ENCODE data around the gene TIMM13. TPM values are rescaled to one million over a fixed set of nuclear protein-coding genes. Genes with fewer than 3 reads are reported as not detected.
"Not testable (repeated sequence)": the region's sequence is repeated elsewhere in the genome, so short reads cannot be mapped to it uniquely, and the experiment has no call there.

TIMM13 gene
- total RNA-seq, 1 donor from 2014 or later = 185 TPM

DNA sequence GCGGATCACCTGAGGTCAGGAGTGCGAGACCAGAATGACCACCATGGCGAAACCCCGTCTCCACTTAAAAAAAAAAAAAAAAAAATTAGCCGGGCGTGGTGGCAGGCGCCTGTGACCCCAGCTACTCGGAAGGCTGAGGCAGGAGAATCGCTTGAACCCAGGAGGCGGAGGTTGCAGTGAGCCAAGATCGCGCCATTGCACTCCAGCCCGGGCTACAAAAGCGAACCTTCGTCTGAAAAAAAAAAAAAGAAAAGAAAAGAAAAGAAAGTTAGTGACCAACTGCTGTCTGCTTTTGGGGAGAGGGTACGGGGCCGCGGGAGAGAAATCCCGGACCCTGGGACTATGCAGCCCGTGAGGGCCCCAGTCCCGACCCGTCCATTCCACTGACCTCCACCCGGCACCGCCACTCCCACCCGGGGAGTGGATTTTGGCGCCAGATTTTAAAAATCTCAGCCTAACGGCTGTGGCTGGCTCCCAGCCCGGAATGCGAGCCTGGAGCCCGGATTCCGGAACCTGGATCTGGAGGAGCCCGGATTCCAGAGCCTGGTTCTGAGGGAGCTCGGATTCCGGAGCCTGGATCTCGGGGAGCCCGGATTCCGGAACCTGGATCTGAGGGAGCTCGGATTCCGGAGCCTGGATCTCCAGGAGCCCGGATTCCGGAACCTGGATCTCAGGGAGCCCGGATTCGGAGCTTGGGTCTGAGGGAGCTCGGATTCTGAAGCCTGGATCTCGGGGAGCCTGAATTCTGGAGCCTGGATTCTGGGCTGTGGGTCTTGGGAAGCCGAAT is 35.4 kb upstream of the TIMM13 start:
- Mint-ChIP-seq H3K36me3 (ENCODE audit: low read depth) (peaks cover 3% of the 10 kb centered on the region), H3K9me3 (no peaks in the 10 kb centered on the region), H3K27me3 (ENCODE audit: insufficient read depth) (peaks cover 3% of the 10 kb centered on the region), H3K4me3 (peak overlapping the region; percentile 94), H3K4me1 (ENCODE audit: low read depth) (peaks cover 16% of the 10 kb centered on the region), H3K27ac (no peak overlapping the region)
- DNase-seq (ENCODE audit: low spot score) = no peak
- intact Hi-C loops (cut with micrococcal nuclease) = no loop called here

DNA sequence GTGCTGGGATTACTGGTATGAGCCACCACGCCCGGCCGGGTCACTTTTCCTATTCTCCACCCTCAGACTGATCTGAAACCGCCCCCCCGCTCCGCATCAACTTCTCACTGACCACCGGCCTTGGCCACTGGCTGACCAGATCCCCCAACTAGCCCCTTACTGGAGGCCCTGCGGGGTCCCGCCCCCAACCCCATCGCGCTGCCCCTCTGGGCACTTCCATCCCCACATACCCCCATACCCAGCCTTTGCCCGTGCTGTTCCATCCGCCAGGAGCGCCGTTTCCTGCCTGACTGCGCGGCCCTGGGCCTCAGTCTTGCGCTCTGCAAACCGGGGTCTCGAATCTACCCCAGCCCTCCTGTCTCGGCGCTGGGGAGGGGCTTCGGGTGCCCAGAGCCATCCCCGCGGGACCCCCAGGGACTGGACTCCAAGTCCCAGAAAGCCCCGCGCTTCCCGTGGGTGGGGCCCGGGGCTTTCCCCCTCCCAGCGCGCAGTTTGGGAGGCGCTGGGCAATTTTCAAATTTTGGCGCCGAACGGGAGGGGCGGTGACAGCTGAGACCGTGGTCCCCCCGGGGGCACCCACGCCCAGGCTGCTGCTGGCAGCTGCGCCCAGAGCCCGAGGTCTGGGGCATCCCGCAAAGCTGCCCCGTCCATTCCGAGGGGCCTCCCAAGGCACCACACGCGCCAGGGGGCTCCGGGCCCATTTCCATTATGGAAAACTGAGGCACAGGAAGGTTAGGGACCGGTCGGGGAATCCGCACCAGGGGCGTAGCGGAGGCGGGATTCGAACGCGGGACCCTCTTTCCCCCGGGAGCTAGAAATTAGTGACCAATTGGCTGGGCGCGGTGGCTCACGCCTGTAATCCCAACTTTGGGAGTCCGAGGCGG is 34.6 kb upstream of the TIMM13 start:
- Mint-ChIP-seq H3K27ac (peak overlapping the region; percentile 91), H3K36me3 (ENCODE audit: low read depth) (peaks cover 6% of the 10 kb centered on the region), H3K27me3 (ENCODE audit: insufficient read depth) (peaks cover 3% of the 10 kb centered on the region), H3K9me3 (no peaks in the 10 kb centered on the region), H3K4me1 (ENCODE audit: low read depth) (peaks cover 23% of the 10 kb centered on the region), H3K4me3 (peak overlapping the region; percentile 94)
- DNase-seq (ENCODE audit: low spot score) = peak; percentile 73
- intact Hi-C loops (cut with micrococcal nuclease) = loop anchor here (1.0 kb wide), 1 partner anchor 35 kb away; the partner anchor contains the start of gene TIMM13

DNA sequence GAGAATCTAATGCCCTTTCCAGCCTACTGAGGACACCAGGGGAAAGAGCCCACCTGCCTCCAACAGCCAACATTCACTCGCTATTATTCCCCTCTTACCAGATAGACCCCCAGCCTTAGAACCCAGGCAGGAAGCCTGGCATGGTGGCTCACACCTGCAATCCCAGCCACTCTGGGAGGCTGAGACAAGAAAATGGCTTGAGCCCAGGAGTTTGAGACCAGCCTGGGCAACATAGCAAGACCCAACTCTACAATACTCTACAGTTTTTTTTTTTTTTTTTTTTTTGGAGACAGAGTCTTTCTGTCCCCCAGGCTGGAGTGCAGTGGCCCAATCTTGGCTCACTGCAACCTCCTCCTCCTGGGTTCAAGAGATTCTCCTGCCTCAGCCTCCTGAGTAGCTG is 32.9 kb upstream of the TIMM13 start:
- Mint-ChIP-seq H3K27ac (no peak overlapping the region), H3K4me1 (ENCODE audit: low read depth) (peaks cover 26% of the 10 kb centered on the region), H3K4me3 (peak overlapping the region; percentile 56), H3K27me3 (ENCODE audit: insufficient read depth) (peaks cover 3% of the 10 kb centered on the region), H3K36me3 (ENCODE audit: low read depth) (peaks cover 7% of the 10 kb centered on the region), H3K9me3 (no peaks in the 10 kb centered on the region)
- DNase-seq (ENCODE audit: low spot score) = no peak
- intact Hi-C loops (cut with micrococcal nuclease) = no loop called here

DNA sequence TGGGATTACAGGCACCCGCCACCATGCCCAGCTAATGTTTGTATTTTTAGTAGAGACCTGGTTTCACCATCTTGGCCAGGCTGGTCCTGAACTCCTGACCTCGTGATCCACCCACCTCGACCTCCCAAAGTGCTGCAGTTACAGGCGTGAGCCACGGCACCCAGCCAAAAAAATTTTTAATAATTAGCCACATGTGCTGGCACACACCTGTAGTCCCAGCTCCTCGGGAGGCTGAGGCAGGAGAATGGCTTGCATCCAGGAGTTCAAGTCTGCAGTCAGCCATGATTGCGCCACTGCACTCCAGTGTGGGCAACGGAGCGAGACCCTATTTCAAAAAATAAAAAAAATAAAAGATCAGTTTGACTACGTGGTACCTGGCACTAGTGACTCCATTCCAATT is 31.4 kb upstream of the TIMM13 start:
- H3K4me1 Mint-ChIP-seq (ENCODE audit: low read depth) = peaks cover 35% of the 10 kb centered on the region
- DNase-seq (ENCODE audit: low spot score); H3K27me3 Mint-ChIP-seq (ENCODE audit: insufficient read depth); H3K36me3 Mint-ChIP-seq (ENCODE audit: low read depth); H3K9me3 Mint-ChIP-seq; intact Hi-C loops (cut with micrococcal nuclease); H3K27ac Mint-ChIP-seq; H3K4me3 Mint-ChIP-seq: not testable (repeated sequence)

DNA sequence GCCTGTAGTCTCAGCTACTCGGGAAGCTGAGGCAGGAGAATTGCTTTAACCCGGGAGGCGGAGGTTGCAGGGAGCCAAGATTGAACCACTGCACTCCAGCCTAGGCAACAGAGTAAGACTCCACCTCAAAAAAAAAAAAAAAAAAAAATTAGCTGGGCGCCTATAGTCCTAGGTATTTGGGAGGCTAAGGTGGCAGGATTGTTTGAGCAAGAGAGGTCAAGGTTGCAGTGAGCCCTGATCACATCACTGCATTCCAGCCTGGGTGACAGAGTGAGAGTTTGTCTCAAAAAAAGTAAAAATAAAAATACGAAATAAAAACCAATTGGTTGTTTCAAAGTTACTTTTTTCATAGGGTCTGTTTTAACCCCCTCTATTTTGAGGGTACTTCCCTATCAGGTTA is 30.7 kb upstream of the TIMM13 start:
- intact Hi-C loops (cut with micrococcal nuclease) = no loop called here
- peaks cover 7% of the 10 kb centered on the region for H3K36me3 Mint-ChIP-seq (ENCODE audit: low read depth)
- no peak overlapping the region for H3K4me3 Mint-ChIP-seq
- H3K27ac Mint-ChIP-seq = no peak overlapping the region
- no peaks in the 10 kb centered on the region for H3K27me3 Mint-ChIP-seq (ENCODE audit: insufficient read depth)
- DNase-seq (ENCODE audit: low spot score) = no peak
- H3K4me1 Mint-ChIP-seq (ENCODE audit: low read depth) = peaks cover 35% of the 10 kb centered on the region
- no peaks in the 10 kb centered on the region for H3K9me3 Mint-ChIP-seq

DNA sequence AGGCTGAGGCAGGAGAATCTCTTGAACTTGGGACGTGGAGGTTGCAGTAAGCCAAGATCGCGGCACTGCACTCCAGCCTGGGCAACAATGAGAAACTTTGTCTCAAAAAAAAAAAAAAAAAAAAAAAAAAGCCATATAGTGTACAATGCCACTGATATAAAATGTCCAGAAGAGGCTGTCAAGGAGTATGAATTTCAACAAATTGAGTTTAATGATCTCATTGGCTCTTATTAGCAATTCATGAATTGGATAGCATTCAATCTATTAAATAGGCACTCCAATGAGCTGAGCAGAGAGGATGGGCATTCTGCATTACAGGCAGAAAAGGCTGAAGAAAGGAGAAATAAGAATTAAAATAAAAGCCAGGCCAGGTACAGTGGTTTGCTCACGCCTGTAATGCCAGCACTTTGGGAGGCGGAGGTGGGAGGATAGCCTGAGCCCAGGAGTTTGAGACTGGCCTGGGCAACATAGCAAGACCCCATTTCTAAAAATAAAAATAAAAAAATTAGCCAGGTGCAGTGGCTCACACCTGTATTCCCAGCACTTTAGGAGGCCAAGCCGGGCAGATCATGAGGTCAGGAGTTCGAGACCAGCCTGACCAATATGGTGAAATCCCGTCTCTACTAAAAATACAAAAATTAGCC is 30.1 kb upstream of the TIMM13 start:
- H3K27me3 Mint-ChIP-seq (ENCODE audit: insufficient read depth) = no peaks in the 10 kb centered on the region
- H3K4me3 Mint-ChIP-seq = peak overlapping the region; percentile 87
- H3K9me3 Mint-ChIP-seq = no peaks in the 10 kb centered on the region
- peak overlapping the region; percentile 89 for H3K27ac Mint-ChIP-seq
- H3K4me1 Mint-ChIP-seq (ENCODE audit: low read depth) = peaks cover 35% of the 10 kb centered on the region
- intact Hi-C loops (cut with micrococcal nuclease) = loop anchor here (2.0 kb wide), 1 partner anchor 17 kb away; no protein-coding TSS in a partner anchor
- no peak for DNase-seq (ENCODE audit: low spot score)
- peaks cover 7% of the 10 kb centered on the region for H3K36me3 Mint-ChIP-seq (ENCODE audit: low read depth)

DNA sequence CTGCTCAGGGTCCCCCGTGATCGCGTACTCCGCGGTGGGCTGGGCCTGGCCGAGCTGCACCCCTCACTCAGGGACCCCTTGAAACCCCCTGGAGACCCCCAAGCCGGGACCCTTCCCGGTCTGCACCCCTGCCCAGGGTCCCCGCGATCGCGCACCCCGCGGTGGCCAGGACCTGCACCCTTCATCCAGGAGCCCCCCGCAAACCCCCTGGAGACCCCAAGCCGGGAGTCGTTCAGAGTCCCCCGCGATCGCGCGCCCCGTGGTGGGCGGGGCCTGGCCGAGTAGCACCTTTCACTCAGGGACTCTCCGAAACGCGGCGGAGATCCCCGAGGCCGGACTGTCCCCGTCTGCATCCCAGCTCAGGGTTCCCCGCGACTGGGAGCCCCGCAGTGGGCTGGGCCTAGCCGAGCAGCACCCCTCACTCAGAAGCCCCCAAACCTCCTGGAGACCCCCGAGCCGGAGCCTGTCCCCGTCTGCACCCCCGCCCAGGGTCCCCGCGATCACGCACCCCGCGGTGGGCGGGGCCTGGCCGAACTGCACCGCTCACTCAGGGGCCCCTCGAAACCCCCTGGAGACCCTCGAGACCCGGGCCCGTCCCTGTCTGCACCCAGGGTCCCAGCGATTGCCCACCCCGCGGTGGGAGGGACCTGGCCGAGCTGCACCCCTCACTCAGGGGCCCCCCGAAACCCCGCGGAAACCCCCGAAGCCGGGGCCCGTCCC is 28.6 kb upstream of the TIMM13 start:
- Mint-ChIP-seq H3K4me3 (peak overlapping the region; percentile 87), H3K27ac (peak overlapping the region; percentile 84), H3K9me3 (no peaks in the 10 kb centered on the region), H3K36me3 (ENCODE audit: low read depth) (peaks cover 8% of the 10 kb centered on the region), H3K4me1 (ENCODE audit: low read depth) (peaks cover 25% of the 10 kb centered on the region), H3K27me3 (ENCODE audit: insufficient read depth) (no peaks in the 10 kb centered on the region)
- intact Hi-C loops (cut with micrococcal nuclease) = loop anchor here (1.0 to 2.0 kb wide), 2 partner anchors 19 to 29 kb away; partner anchors contain the start of gene TIMM13
- peak; percentile 37 for DNase-seq (ENCODE audit: low spot score)

DNA sequence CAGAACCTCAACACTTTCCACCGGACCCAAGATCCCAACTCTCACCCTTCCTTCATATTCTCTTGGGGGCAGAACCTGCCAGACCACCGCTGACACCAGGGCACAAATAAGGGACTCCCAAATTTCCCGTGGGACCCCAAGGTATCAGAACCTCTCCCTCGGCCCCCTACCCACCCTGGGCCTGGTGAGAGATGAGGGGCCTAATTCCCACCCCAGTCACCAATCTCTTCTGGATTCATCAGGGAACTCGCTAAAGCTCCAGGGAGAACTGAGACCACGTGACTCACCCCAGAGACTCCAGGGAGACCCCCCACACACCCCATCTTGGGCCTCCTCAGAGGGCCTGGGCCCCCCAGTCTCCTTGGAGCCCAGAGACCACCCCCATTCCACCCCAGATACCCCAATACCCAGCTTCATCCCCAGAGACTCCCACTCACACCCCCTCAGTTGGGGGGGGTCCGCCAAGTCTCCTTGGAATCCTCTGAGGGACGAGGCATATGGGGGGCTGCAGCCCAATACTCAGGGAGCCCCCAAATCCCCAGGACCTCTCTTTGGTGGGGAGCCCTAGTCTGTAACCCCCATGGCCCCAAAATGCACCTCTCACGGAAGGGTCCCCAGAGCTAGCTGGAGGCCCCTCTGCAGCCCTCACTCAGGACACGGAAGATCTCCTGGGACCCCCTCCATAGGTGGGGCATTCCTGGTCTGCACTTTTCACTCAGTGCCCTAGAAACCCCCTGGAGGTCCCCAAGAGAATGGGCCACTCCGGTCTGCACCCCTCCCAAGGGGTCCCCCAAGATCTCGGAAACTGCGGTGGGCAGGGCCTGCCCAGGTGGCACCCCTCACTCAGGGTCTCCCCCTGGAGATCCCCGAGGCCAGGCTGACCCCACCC is 27.8 kb upstream of the TIMM13 start:
- Mint-ChIP-seq H3K27me3 (ENCODE audit: insufficient read depth) (no peaks in the 10 kb centered on the region), H3K4me1 (ENCODE audit: low read depth) (peaks cover 22% of the 10 kb centered on the region), H3K36me3 (ENCODE audit: low read depth) (peaks cover 8% of the 10 kb centered on the region), H3K27ac (peak overlapping the region; percentile 57), H3K4me3 (peak overlapping the region; percentile 87), H3K9me3 (no peaks in the 10 kb centered on the region)
- DNase-seq (ENCODE audit: low spot score) = no peak
- intact Hi-C loops (cut with micrococcal nuclease) = no loop called here

DNA sequence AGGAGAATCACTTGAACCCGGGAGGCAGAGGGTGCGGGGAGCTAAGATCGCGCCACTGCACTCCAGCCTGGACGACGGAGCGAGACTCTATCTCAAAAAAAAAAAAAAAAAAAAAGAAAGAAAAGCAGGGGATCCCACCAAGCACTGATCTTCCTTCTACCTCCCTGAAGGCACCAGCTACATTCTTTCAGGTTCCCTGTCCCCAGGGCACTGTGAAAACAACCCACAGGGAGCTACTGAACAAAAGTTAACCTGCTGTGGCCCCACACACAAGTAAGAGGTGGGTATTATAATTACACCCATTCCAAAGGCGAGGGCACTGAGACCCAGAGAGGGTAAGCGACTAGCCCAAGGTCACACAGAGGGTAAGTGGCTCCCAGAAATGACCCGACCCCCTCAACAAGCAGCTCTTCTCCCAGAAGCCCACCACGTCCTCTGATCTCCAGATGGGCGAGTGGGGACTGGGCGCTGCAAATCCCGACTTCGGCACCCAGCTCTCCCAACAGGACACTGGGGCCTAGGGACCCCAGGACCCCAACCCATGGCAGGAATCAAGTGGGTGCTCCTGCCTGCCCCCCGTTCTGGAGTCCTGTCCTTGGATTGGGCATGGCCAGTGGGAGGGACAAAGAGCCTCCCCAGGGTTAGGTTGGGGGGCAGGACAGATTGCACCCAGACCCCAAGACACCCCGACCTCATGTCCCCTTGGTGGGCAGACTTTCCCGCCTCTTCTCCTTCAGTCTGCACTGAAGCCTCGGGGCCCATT is 27.0 kb upstream of the TIMM13 start:
- Mint-ChIP-seq H3K4me1 (ENCODE audit: low read depth) (peaks cover 18% of the 10 kb centered on the region), H3K9me3 (no peaks in the 10 kb centered on the region), H3K27me3 (ENCODE audit: insufficient read depth) (no peaks in the 10 kb centered on the region), H3K4me3 (peak overlapping the region; percentile 87), H3K27ac (peak overlapping the region; percentile 57), H3K36me3 (ENCODE audit: low read depth) (peaks cover 8% of the 10 kb centered on the region)
- intact Hi-C loops (cut with micrococcal nuclease) = no loop called here
- DNase-seq (ENCODE audit: low spot score) = no peak

DNA sequence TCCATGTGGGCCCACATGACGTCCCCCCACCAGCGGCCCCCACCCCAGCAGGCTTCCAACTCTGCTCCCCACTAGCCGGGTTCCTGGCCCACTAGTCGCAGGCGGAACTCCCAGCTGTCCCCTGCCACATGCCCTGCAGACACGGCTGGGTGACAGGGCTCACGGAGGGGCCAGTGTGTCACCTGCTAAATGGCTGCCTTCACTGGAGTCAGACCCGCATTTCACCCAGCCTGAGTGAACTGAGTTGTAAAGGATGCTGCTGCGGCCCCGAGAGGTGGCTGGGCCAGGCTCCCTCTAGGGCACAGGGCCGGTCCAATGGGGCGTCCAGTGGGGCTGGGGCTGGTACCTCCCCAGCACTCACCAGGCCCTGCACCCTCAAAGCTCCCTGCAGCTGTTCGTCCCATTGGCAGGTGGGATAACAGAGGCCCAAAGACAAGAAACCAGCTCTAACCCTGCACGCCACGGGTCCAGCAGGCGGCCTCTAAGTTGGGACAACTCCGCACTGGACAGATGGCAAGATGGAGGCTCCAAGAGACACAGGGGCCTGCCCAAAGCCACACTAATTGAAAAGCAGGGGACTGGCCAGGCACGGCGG is 26.1 kb upstream of the TIMM13 start:
- H3K9me3 Mint-ChIP-seq = no peaks in the 10 kb centered on the region
- intact Hi-C loops (cut with micrococcal nuclease) = no loop called here
- no peak for DNase-seq (ENCODE audit: low spot score)
- H3K4me1 Mint-ChIP-seq (ENCODE audit: low read depth) = peaks cover 23% of the 10 kb centered on the region
- no peak overlapping the region for H3K27ac Mint-ChIP-seq
- H3K27me3 Mint-ChIP-seq (ENCODE audit: insufficient read depth) = no peaks in the 10 kb centered on the region
- H3K36me3 Mint-ChIP-seq (ENCODE audit: low read depth) = peaks cover 8% of the 10 kb centered on the region
- peak overlapping the region; percentile 56 for H3K4me3 Mint-ChIP-seq

DNA sequence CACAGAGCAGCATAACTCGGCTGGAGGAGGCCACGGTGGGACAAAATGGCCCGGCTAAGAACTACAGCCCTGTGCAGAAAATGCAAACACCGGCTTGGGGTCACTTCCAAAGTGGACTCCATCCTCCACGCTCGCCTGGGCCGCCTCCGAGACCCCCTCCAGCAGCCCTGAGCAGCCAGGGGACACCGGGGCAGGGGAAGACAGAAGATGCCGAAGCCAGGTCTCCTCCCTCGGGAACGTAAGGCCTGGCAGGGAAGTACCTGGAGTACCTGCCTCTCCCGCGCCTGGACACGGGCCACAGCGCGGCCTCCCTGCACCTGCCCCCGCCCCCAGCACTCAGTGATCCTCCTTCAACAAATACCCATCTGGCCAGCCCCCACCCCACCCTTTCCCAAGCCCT is 24.4 kb upstream of the TIMM13 start:
- no peak overlapping the region for H3K27ac Mint-ChIP-seq
- intact Hi-C loops (cut with micrococcal nuclease) = no loop called here
- H3K4me1 Mint-ChIP-seq (ENCODE audit: low read depth) = peaks cover 15% of the 10 kb centered on the region
- no peak for DNase-seq (ENCODE audit: low spot score)
- peaks cover 4% of the 10 kb centered on the region for H3K36me3 Mint-ChIP-seq (ENCODE audit: low read depth)
- H3K27me3 Mint-ChIP-seq (ENCODE audit: insufficient read depth) = no peaks in the 10 kb centered on the region
- H3K9me3 Mint-ChIP-seq = no peaks in the 10 kb centered on the region
- H3K4me3 Mint-ChIP-seq = no peak overlapping the region
